Measurements from ENCODE around the gene PNLDC1. TPM values are rescaled to one million over a fixed set of nuclear protein-coding genes. Genes with fewer than 3 reads are reported as not detected.

The PNLDC1 gene
- total and polyA plus RNA-seq, 7 donors = 0.13 to 1.1 (median 0.71) TPM; not detected in 4

- no peaks in the 10 kb centered on the region for H3K27me3 ChIP-seq
- DNase-seq = no peak
- intact Hi-C loops (cut with DNase I) = no loop called here
- H3K36me3 ChIP-seq = no peaks in the 10 kb centered on the region
- no peak for TF ChIP-seq EP300 (IDR thresholded peaks at IDR 0.05)
- no peak for TF ChIP-seq POLR2A (IDR thresholded peaks at IDR 0.05)
- no peak for TF ChIP-seq POLR2AphosphoS5 (IDR thresholded peaks at IDR 0.05)
- no peak for TF ChIP-seq CTCF (IDR thresholded peaks at IDR 0.05)
- no peak overlapping the region for H3K4me3 ChIP-seq
- H3K27ac ChIP-seq = no peak overlapping the region
- H3K9me3 ChIP-seq = peaks cover 0 to under 1% (median 0%) of the 10 kb centered on the region in 4 donors
- no peaks in the 10 kb centered on the region for H3K4me1 ChIP-seq
- WGBS, 2 donors = 9 to 40% methylated on average over 6 of the region's 6 CpGs
Observed at GRCh38 chr6:159852877-159853276, 52.8 kb downstream of the PNLDC1 start.

- intact Hi-C loops (cut with DNase I) = no loop called here
- Histone ChIP-seq H3K4me3 (no peak overlapping the region), H3K36me3 (no peaks in the 10 kb centered on the region), H3K4me1 (no peaks in the 10 kb centered on the region), H3K27me3 (no peaks in the 10 kb centered on the region), H3K27ac (no peak overlapping the region), H3K9me3 (peaks cover 0 to 3% (median 0%) of the 10 kb centered on the region in 4 donors)
- DNase-seq = no peak
- no peak for TF ChIP-seq EP300 (IDR thresholded peaks at IDR 0.05)
- no peak for TF ChIP-seq POLR2AphosphoS5 (IDR thresholded peaks at IDR 0.05)
- TF ChIP-seq CTCF (IDR thresholded peaks at IDR 0.05) = no peak
- no peak for TF ChIP-seq POLR2A (IDR thresholded peaks at IDR 0.05)
Observed at GRCh38 chr6:159853754-159854153, 53.7 kb downstream of the PNLDC1 start.

GRCh38 chr6:159854959-159855358 lies 54.9 kb downstream of the PNLDC1 start:
- no peak for DNase-seq
- no peaks in the 10 kb centered on the region for H3K4me1 ChIP-seq
- H3K9me3 ChIP-seq = peaks cover 0 to 3% (median 0%) of the 10 kb centered on the region in 4 donors
- intact Hi-C loops (cut with DNase I) = no loop called here
- H3K27ac ChIP-seq = no peak overlapping the region
- WGBS, 2 donors = 85 to 88% methylated on average over 3 of the region's 3 CpGs
- no peaks in the 10 kb centered on the region for H3K27me3 ChIP-seq
- TF ChIP-seq POLR2AphosphoS5 (IDR thresholded peaks at IDR 0.05) (no peak), POLR2A (IDR thresholded peaks at IDR 0.05) (no peak), CTCF (IDR thresholded peaks at IDR 0.05) (no peak), EP300 (IDR thresholded peaks at IDR 0.05) (no peak)
- H3K36me3 ChIP-seq = no peaks in the 10 kb centered on the region
- H3K4me3 ChIP-seq = no peak overlapping the region

- DNase-seq = no peak
- TF ChIP-seq POLR2A (IDR thresholded peaks at IDR 0.05) (no peak), CTCF (IDR thresholded peaks at IDR 0.05) (no peak), EP300 (IDR thresholded peaks at IDR 0.05) (no peak), POLR2AphosphoS5 (IDR thresholded peaks at IDR 0.05) (no peak)
- no peaks in the 10 kb centered on the region for H3K36me3 ChIP-seq
- H3K27me3 ChIP-seq = no peaks in the 10 kb centered on the region
- no peaks in the 10 kb centered on the region for H3K4me1 ChIP-seq
- WGBS, 2 donors = 89 to 97% methylated on average over 1 of the region's 1 CpG
- no peak overlapping the region for H3K4me3 ChIP-seq
- H3K9me3 ChIP-seq = peaks cover 0 to 3% (median 0%) of the 10 kb centered on the region in 4 donors
- H3K27ac ChIP-seq = no peak overlapping the region
- intact Hi-C loops (cut with DNase I) = no loop called here
Observed at GRCh38 chr6:159858259-159858658, 58.2 kb downstream of the PNLDC1 start.

GRCh38 chr6:159860482-159860881 lies 60.4 kb downstream of the PNLDC1 start:
- WGBS, 2 donors = 100% methylated on average over 1 of the region's 1 CpG
- no peaks in the 10 kb centered on the region for H3K27me3 ChIP-seq
- H3K9me3 ChIP-seq = peaks cover 0 to 3% (median 0%) of the 10 kb centered on the region in 4 donors
- H3K36me3 ChIP-seq = no peaks in the 10 kb centered on the region
- intact Hi-C loops (cut with DNase I) = loop anchor here (10.0 kb wide), 2 partner anchors 84 to 164 kb away; no protein-coding TSS in a partner anchor
- H3K27ac ChIP-seq = no peak overlapping the region
- TF ChIP-seq EP300 (IDR thresholded peaks at IDR 0.05) (no peak), CTCF (IDR thresholded peaks at IDR 0.05) (no peak), POLR2A (IDR thresholded peaks at IDR 0.05) (no peak), POLR2AphosphoS5 (IDR thresholded peaks at IDR 0.05) (no peak)
- no peaks in the 10 kb centered on the region for H3K4me1 ChIP-seq
- DNase-seq = no peak
- H3K4me3 ChIP-seq = no peak overlapping the region

All from sigmoid colon (tissue), 7 donors.